Mesendoderm (in vitro differentiated cells): ENCODE data around the gene TRIM13.
"Not testable (repeated sequence)": the region's sequence is repeated elsewhere in the genome, so short reads cannot be mapped to it uniquely, and the experiment has no call there.

Experiments
- DNase-seq: peaks from one replicate; pipeline ENCODE4 v3.0.0; 2013
- H2AK5ac ChIP-seq: 2 replicates; pipeline ENCODE4 v1.6.1; 2013; ENCODE audit warnings: low read length, inconsistent platforms
- H2BK120ac ChIP-seq: 2 replicates; pipeline ENCODE4 v1.6.1; 2013; ENCODE audit warnings: low read depth, mild to moderate bottlenecking, low read length, moderate library complexity, mixed read lengths
- H2BK15ac ChIP-seq: replicated peaks from 2 replicates; pipeline ENCODE4 v1.6.1; 2013; ENCODE audit warnings: low read depth, mild to moderate bottlenecking, moderate library complexity
- H2BK5ac ChIP-seq: 2 replicates; pipeline ENCODE4 v1.6.1; 2013; ENCODE audit warnings: low read length, inconsistent platforms
- H3K18ac ChIP-seq: 2 replicates; pipeline ENCODE4 v1.6.1; 2013; ENCODE audit warnings: mild to moderate bottlenecking, low read length, mixed read lengths
- H3K23ac ChIP-seq: one replicate; pipeline ENCODE4 v1.6.1; 2013; ENCODE audit warnings: low read length
- H3K27ac ChIP-seq: 2 replicates; pipeline ENCODE4 v1.5.1; 2013; ENCODE audit warnings: low read depth, mild to moderate bottlenecking, inconsistent platforms, low read length, moderate library complexity
- H3K27me3 ChIP-seq: 2 replicates; pipeline ENCODE4 v1.6.1; 2013; ENCODE audit warnings: low read length, control low read depth, mild to moderate bottlenecking, inconsistent platforms; ENCODE audit not compliant: insufficient read depth, poor library complexity
- H3K36me3 ChIP-seq: 2 replicates; pipeline ENCODE4 v1.6.1; 2013; ENCODE audit warnings: low read length, inconsistent platforms; ENCODE audit not compliant: control insufficient read depth, insufficient read depth
- H3K4ac ChIP-seq: one replicate; pipeline ENCODE4 v1.6.1; 2013; ENCODE audit warnings: low read depth, mild to moderate bottlenecking, low read length, moderate library complexity
- H3K4me1 ChIP-seq: 2 replicates; pipeline ENCODE4 v1.6.1; 2013; ENCODE audit warnings: low read depth, low read length, inconsistent platforms; ENCODE audit not compliant: control insufficient read depth
- H3K4me2 ChIP-seq: 2 replicates; pipeline ENCODE4 v1.6.1; 2013; ENCODE audit warnings: low read length
- H3K4me3 ChIP-seq: 2 replicates; pipeline ENCODE4 v1.5.1; 2013; ENCODE audit warnings: mild to moderate bottlenecking, low read length
- H3K56ac ChIP-seq: one replicate; pipeline ENCODE4 v1.6.1; 2013; ENCODE audit warnings: low read length
- H3K79me1 ChIP-seq: 2 replicates; pipeline ENCODE4 v1.6.1; 2013; ENCODE audit warnings: low read length, inconsistent platforms
- H3K79me2 ChIP-seq: 2 replicates; pipeline ENCODE4 v1.6.1; 2013; ENCODE audit warnings: mild to moderate bottlenecking, low read length; ENCODE audit not compliant: control insufficient read depth, insufficient read depth
- H3K9ac ChIP-seq: 2 replicates; pipeline ENCODE4 v1.6.1; 2013; ENCODE audit warnings: low read length, inconsistent platforms
- H4K5ac ChIP-seq: one replicate; pipeline ENCODE4 v1.6.1; 2013; ENCODE audit warnings: low read length
- H4K8ac ChIP-seq: one replicate; pipeline ENCODE4 v1.6.1; 2013; ENCODE audit warnings: low read depth, mild to moderate bottlenecking, control low read depth, low read length, moderate library complexity
- WGBS: extraction: QIAGEN DNeasy Blood & Tissue Kit; methylation state at CpG from one replicate; pipeline ENCODE4 v1.1.7; 2013; ENCODE audit warnings: low lambda C conversion rate, missing lambda C conversion rate; ENCODE audit not compliant: insufficient coverage; ENCODE audit errors: extremely low coverage; 5-methylcytosine and 5-hydroxymethylcytosine counted together

TRIM13 gene

GRCh38 chr13:49976314-49977258 lies 20.3 kb upstream of the TRIM13 start:
- no peaks in the 10 kb centered on the region for H3K79me2 ChIP-seq
- no peak overlapping the region for H2BK15ac ChIP-seq
- no peak overlapping the region for H2BK5ac ChIP-seq
- H3K18ac ChIP-seq, result no peak overlapping the region
- no peak overlapping the region for H3K27ac ChIP-seq
- no peak overlapping the region for H2AK5ac ChIP-seq
- no peak overlapping the region for H3K9ac ChIP-seq
- no peaks in the 10 kb centered on the region for H3K79me1 ChIP-seq
- no peak overlapping the region for H4K5ac ChIP-seq
- no peak overlapping the region for H2BK120ac ChIP-seq
- H3K36me3 ChIP-seq, result no peaks in the 10 kb centered on the region
- no peaks in the 10 kb centered on the region for H3K4me1 ChIP-seq
- no peak overlapping the region for H3K4me3 ChIP-seq
- no peaks in the 10 kb centered on the region for H3K27me3 ChIP-seq
- DNase-seq, result peak; percentile 75
- no peak overlapping the region for H4K8ac ChIP-seq
- no CpG with 5 or more reads among the region's 8 CpGs for WGBS
- H3K56ac ChIP-seq, result no peak overlapping the region
- H3K4me2 ChIP-seq, result no peak overlapping the region
- H3K23ac ChIP-seq, result no peak overlapping the region
- no peak overlapping the region for H3K4ac ChIP-seq

DNA sequence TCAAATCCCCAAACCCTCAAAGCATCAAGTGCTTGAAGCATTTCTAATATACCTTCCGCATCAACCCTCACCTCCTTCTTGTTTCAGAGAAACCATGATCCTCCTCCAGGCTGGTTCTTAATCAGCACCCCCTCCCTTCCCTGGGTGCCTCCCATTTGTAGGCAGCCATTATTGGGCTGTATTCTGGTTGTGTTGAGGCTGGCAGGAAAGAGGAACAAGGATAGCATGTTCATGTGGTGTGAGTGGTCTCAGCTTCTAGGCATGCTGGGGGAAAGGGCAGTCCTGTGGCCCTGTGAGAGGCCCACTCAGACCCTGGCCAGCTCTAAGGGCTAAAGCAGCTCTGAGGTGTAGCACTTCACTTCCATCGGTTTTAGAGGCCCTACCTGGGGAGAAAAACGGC lies 18.9 kb upstream of the TRIM13 start:
- Histone ChIP-seq H3K27ac (no peak overlapping the region), H3K79me1 (no peaks in the 10 kb centered on the region), H3K4ac (no peak overlapping the region), H4K8ac (no peak overlapping the region), H4K5ac (no peak overlapping the region), H3K23ac (no peak overlapping the region), H2AK5ac (no peak overlapping the region), H3K79me2 (no peaks in the 10 kb centered on the region), H3K27me3 (no peaks in the 10 kb centered on the region), H3K18ac (no peak overlapping the region), H3K4me1 (no peaks in the 10 kb centered on the region), H2BK5ac (no peak overlapping the region), H3K9ac (no peak overlapping the region), H3K36me3 (no peaks in the 10 kb centered on the region), H2BK15ac (no peak overlapping the region), H3K56ac (no peak overlapping the region), H3K4me2 (no peak overlapping the region), H2BK120ac (no peak overlapping the region), H3K4me3 (no peak overlapping the region)
- no peak for DNase-seq
- 40% methylated on average over 1 of the region's 3 CpGs for WGBS

DNA sequence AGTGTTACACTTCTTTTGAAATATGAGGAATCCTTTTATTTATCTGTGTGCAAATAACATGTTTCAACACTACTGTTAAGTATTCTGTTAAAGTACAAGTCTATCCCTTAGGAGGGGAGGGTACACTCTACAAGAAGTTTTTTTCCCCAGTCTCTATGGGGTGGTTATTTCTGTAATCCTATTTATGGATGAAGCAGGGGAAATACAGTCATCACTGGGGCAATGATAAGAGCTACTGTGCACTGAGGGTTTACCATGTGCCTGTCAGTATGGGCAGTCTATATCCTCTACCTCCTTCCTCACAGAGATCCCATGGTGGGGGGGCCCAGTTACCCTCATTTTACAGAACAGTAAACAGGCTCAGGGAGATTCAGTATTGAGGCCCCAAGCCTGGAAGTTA lies 16.6 kb upstream of the TRIM13 start:
- Histone ChIP-seq H3K27ac (no peak overlapping the region), H2BK5ac (no peak overlapping the region), H3K4me3 (no peak overlapping the region), H3K27me3 (no peaks in the 10 kb centered on the region), H2BK15ac (no peak overlapping the region), H4K8ac (no peak overlapping the region), H3K18ac (no peak overlapping the region), H3K9ac (no peak overlapping the region), H2BK120ac (no peak overlapping the region), H2AK5ac (no peak overlapping the region), H3K4ac (no peak overlapping the region), H3K4me1 (no peaks in the 10 kb centered on the region), H3K79me1 (no peaks in the 10 kb centered on the region), H3K23ac (no peak overlapping the region), H4K5ac (no peak overlapping the region), H3K56ac (no peak overlapping the region), H3K79me2 (no peaks in the 10 kb centered on the region), H3K36me3 (no peaks in the 10 kb centered on the region), H3K4me2 (no peak overlapping the region)
- DNase-seq, result no peak

DNA sequence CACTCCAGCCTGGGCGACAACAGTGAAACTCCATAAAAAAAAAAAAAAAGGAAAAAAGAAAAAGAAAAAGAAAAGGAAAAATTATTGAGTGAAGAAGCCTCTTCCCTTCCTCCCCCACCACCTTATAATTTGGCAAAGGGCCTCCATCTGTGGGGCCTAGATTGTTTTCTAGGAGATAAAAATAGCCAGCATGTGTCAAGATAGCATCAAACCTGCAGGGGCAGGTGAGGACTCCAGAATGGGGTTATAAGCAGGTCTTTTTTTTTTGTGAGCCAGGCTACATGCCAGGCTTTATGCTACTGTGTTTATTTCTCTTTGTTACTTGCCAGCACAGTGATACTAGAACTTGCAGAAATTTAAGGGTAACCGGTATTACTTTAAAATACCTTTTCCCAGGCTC lies 11.7 kb upstream of the TRIM13 start:
- Histone ChIP-seq H3K18ac (no peak overlapping the region), H3K23ac (no peak overlapping the region), H3K79me1 (no peaks in the 10 kb centered on the region), H3K27me3 (no peaks in the 10 kb centered on the region), H3K27ac (no peak overlapping the region), H2BK15ac (no peak overlapping the region), H3K79me2 (no peaks in the 10 kb centered on the region), H3K56ac (no peak overlapping the region), H3K9ac (no peak overlapping the region), H3K4ac (no peak overlapping the region), H3K4me1 (no peaks in the 10 kb centered on the region), H3K4me3 (no peak overlapping the region), H2AK5ac (no peak overlapping the region), H3K4me2 (no peak overlapping the region), H4K8ac (no peak overlapping the region), H2BK120ac (no peak overlapping the region), H3K36me3 (no peaks in the 10 kb centered on the region), H2BK5ac (no peak overlapping the region), H4K5ac (no peak overlapping the region)
- no CpG with 5 or more reads among the region's 2 CpGs for WGBS
- DNase-seq, result no peak

DNA sequence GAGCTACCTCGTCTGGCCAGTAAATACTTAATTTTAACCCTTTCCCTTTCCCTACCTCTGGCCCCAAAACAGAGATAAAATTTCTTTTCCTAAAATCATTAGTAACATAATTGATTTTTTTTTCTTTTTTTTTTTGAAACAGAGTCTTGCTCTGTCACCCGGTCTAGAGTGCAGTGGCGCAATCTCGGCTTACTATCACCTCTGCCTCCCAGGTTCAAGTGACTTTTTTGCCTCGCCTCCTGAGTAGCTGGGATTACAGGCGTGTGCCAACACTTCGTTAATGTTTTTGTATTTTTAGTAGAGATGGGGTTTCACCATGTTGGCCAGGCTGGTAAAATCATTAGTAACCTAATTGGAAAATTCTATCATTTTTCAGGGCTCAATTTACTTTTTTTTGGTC lies 10.4 kb upstream of the TRIM13 start:
- no peaks in the 10 kb centered on the region for H3K79me1 ChIP-seq
- H3K4me2 ChIP-seq, result no peak overlapping the region
- no peak overlapping the region for H4K5ac ChIP-seq
- no peak overlapping the region for H2AK5ac ChIP-seq
- no peak overlapping the region for H3K9ac ChIP-seq
- no peak overlapping the region for H3K18ac ChIP-seq
- no peak overlapping the region for H3K4ac ChIP-seq
- no peak overlapping the region for H3K4me3 ChIP-seq
- H3K4me1 ChIP-seq, result no peaks in the 10 kb centered on the region
- H3K27me3 ChIP-seq, result no peaks in the 10 kb centered on the region
- no peak overlapping the region for H2BK15ac ChIP-seq
- H2BK120ac ChIP-seq, result no peak overlapping the region
- H2BK5ac ChIP-seq, result no peak overlapping the region
- no peak overlapping the region for H3K56ac ChIP-seq
- H3K36me3 ChIP-seq, result no peaks in the 10 kb centered on the region
- DNase-seq, result no peak
- H4K8ac ChIP-seq, result no peak overlapping the region
- no peak overlapping the region for H3K27ac ChIP-seq
- no CpG with 5 or more reads among the region's 7 CpGs for WGBS
- H3K23ac ChIP-seq, result no peak overlapping the region
- H3K79me2 ChIP-seq, result no peaks in the 10 kb centered on the region

GRCh38 chr13:49990612-49991011 lies 6.2 kb upstream of the TRIM13 start:
- H3K23ac ChIP-seq, H3K4ac ChIP-seq, H3K4me2 ChIP-seq, H4K8ac ChIP-seq, H3K79me1 ChIP-seq, H4K5ac ChIP-seq, H3K79me2 ChIP-seq, H3K56ac ChIP-seq, H3K18ac ChIP-seq, H2BK15ac ChIP-seq, H3K27ac ChIP-seq, H3K36me3 ChIP-seq, H3K27me3 ChIP-seq, H2BK5ac ChIP-seq, DNase-seq, H3K4me1 ChIP-seq, H2BK120ac ChIP-seq, H2AK5ac ChIP-seq, H3K4me3 ChIP-seq, H3K9ac ChIP-seq: not testable (repeated sequence)
- WGBS, result no CpG with 5 or more reads among the region's 6 CpGs
